HG03280 (cell line): ENCODE measurements around the gene PTPN21.
"Not testable (repeated sequence)": the region's sequence is repeated elsewhere in the genome, so short reads cannot be mapped to it uniquely, and the experiment has no call there.

ENCODE experiments used
- ATAC-seq: cut with Tn5 transposase; IDR thresholded peaks from one replicate; pipeline ENCODE4 v1.9.1; 2021; ENCODE audit warnings: mild to moderate bottlenecking, moderate library complexity; ENCODE audit not compliant: unreplicated experiment

PTPN21 gene

GRCh38 chr14:88552876-88553275, 1.9 kb downstream of the PTPN21 start:
- no peak for ATAC-seq

GRCh38 chr14:88551980-88552431, 2.8 kb downstream of the PTPN21 start:
- no peak for ATAC-seq

- ATAC-seq = no peak
Measured at GRCh38 chr14:88551094-88551870, 3.5 kb downstream of the PTPN21 start.

- no peak for ATAC-seq
Measured at GRCh38 chr14:88550078-88550477, 4.7 kb downstream of the PTPN21 start.

GRCh38 chr14:88547386-88547780, 7.4 kb downstream of the PTPN21 start:
- ATAC-seq = no peak

GRCh38 chr14:88546621-88547385, 8.0 kb downstream of the PTPN21 start:
- ATAC-seq = no peak

GRCh38 chr14:88545256-88545655, 9.6 kb downstream of the PTPN21 start:
- no peak for ATAC-seq

GRCh38 chr14:88542857-88543795, 11.7 kb downstream of the PTPN21 start:
- ATAC-seq = no peak

- no peak for ATAC-seq
Measured at GRCh38 chr14:88541324-88541723, 13.5 kb downstream of the PTPN21 start.

- no peak for ATAC-seq
Measured at GRCh38 chr14:88535813-88536212, 19.0 kb downstream of the PTPN21 start.

GRCh38 chr14:88535149-88535548, 19.7 kb downstream of the PTPN21 start:
- peak; percentile 76 for ATAC-seq

GRCh38 chr14:88533064-88533602, 21.7 kb downstream of the PTPN21 start:
- ATAC-seq = no peak

- ATAC-seq = not testable (repeated sequence)
Measured at GRCh38 chr14:88529889-88530288, 24.9 kb downstream of the PTPN21 start.

- no peak for ATAC-seq
Measured at GRCh38 chr14:88522393-88522792, 32.4 kb downstream of the PTPN21 start.

- ATAC-seq = no peak
Measured at GRCh38 chr14:88521818-88522217, 33.0 kb downstream of the PTPN21 start.

- ATAC-seq = no peak
Measured at GRCh38 chr14:88519907-88520306, 34.9 kb downstream of the PTPN21 start.

- no peak for ATAC-seq
Measured at GRCh38 chr14:88518592-88519512, 36.0 kb downstream of the PTPN21 start.

GRCh38 chr14:88516861-88517357, 37.9 kb downstream of the PTPN21 start:
- ATAC-seq = no peak

- no peak for ATAC-seq
Measured at GRCh38 chr14:88515499-88516221, 39.1 kb downstream of the PTPN21 start.
